ENCODE measurements around the gene NMNAT2.
A peak's percentile ranks its signal among the peaks of the same experiment; 100 is the strongest.

Gene NMNAT2

GRCh38 chr1:183209533-183210158, 208.5 kb downstream of the NMNAT2 start:
- TF ChIP-seq MYC (IDR thresholded peaks at IDR 0.05; ENCODE audit: low read depth, low read length) (no peak), CTCF (IDR thresholded peaks at IDR 0.05; ENCODE audit: low read depth, low read length) (no peak), POLR2A (IDR thresholded peaks at IDR 0.05; ENCODE audit: extremely low read depth, insufficient read length) (no peak), MAX (IDR thresholded peaks at IDR 0.05; ENCODE audit: low read depth, low read length) (no peak)
- DNase-seq (ENCODE audit: low read depth) = peak; percentile 82
- H3K4me3 ChIP-seq (ENCODE audit: low read depth, low read length) = no peak overlapping the region

- no peak for TF ChIP-seq MYC (IDR thresholded peaks at IDR 0.05; ENCODE audit: low read depth, low read length)
- no peak for TF ChIP-seq CTCF (IDR thresholded peaks at IDR 0.05; ENCODE audit: low read depth, low read length)
- no peak for TF ChIP-seq MAX (IDR thresholded peaks at IDR 0.05; ENCODE audit: low read depth, low read length)
- no peak overlapping the region for H3K4me3 ChIP-seq (ENCODE audit: low read depth, low read length)
- DNase-seq (ENCODE audit: low read depth) = no peak
Observed at GRCh38 chr1:183206538-183207122, 211.6 kb downstream of the NMNAT2 start.

- no peak for TF ChIP-seq MYC (IDR thresholded peaks at IDR 0.05; ENCODE audit: low read depth, low read length)
- TF ChIP-seq MAX (IDR thresholded peaks at IDR 0.05; ENCODE audit: low read depth, low read length) = no peak
- no peak for TF ChIP-seq CTCF (IDR thresholded peaks at IDR 0.05; ENCODE audit: low read depth, low read length)
- TF ChIP-seq POLR2A (IDR thresholded peaks at IDR 0.05; ENCODE audit: extremely low read depth, insufficient read length) = no peak
- no peak for DNase-seq (ENCODE audit: low read depth)
- H3K4me3 ChIP-seq (ENCODE audit: low read depth, low read length) = no peak overlapping the region
Observed at GRCh38 chr1:183205196-183205781, 212.9 kb downstream of the NMNAT2 start.

- TF ChIP-seq POLR2A (IDR thresholded peaks at IDR 0.05; ENCODE audit: extremely low read depth, insufficient read length) (no peak), MYC (IDR thresholded peaks at IDR 0.05; ENCODE audit: low read depth, low read length) (no peak), CTCF (IDR thresholded peaks at IDR 0.05; ENCODE audit: low read depth, low read length) (no peak), MAX (IDR thresholded peaks at IDR 0.05; ENCODE audit: low read depth, low read length) (no peak)
- H3K4me3 ChIP-seq (ENCODE audit: low read depth, low read length) = no peak overlapping the region
- peak; percentile 18 for DNase-seq (ENCODE audit: low read depth)
Observed at GRCh38 chr1:183203094-183203493, 215.1 kb downstream of the NMNAT2 start.

- TF ChIP-seq MYC (IDR thresholded peaks at IDR 0.05; ENCODE audit: low read depth, low read length) (no peak), MAX (IDR thresholded peaks at IDR 0.05; ENCODE audit: low read depth, low read length) (no peak), CTCF (IDR thresholded peaks at IDR 0.05; ENCODE audit: low read depth, low read length) (no peak), POLR2A (IDR thresholded peaks at IDR 0.05; ENCODE audit: extremely low read depth, insufficient read length) (no peak)
- H3K4me3 ChIP-seq (ENCODE audit: low read depth, low read length) = no peak overlapping the region
- no peak for DNase-seq (ENCODE audit: low read depth)
Observed at GRCh38 chr1:183200451-183200850, 217.7 kb downstream of the NMNAT2 start.
